ENCODE results near the gene PTDSS2.
"Not testable (repeated sequence)": the region's sequence is repeated elsewhere in the genome, so short reads cannot be mapped to it uniquely, and the experiment has no call there.

Gene PTDSS2

GRCh38 chr11:452203-452744, 2.2 kb downstream of the PTDSS2 start:
- no peak for DNase-seq

- DNase-seq = no peak
Measured at GRCh38 chr11:452916-453527, 2.9 kb downstream of the PTDSS2 start.

- no peak for DNase-seq
Measured at GRCh38 chr11:453564-453963, 3.5 kb downstream of the PTDSS2 start.

GRCh38 chr11:454043-454442, 4.0 kb downstream of the PTDSS2 start:
- no peak for DNase-seq

GRCh38 chr11:454801-455565, 4.9 kb downstream of the PTDSS2 start:
- no peak for DNase-seq

- no peak for DNase-seq
Measured at GRCh38 chr11:455566-456147, 5.6 kb downstream of the PTDSS2 start.

GRCh38 chr11:456533-456932, 6.5 kb downstream of the PTDSS2 start:
- peak in 2 of 5 donors; percentile 30 to 64 for DNase-seq

- no peak for DNase-seq
Measured at GRCh38 chr11:457111-457760, 7.2 kb downstream of the PTDSS2 start.

GRCh38 chr11:459511-460220, 9.6 kb downstream of the PTDSS2 start:
- DNase-seq = no peak

- no peak for DNase-seq
Measured at GRCh38 chr11:460331-461199, 10.5 kb downstream of the PTDSS2 start.

GRCh38 chr11:461626-462025, 11.5 kb downstream of the PTDSS2 start:
- DNase-seq = no peak

GRCh38 chr11:462107-462890, 12.2 kb downstream of the PTDSS2 start:
- no peak for DNase-seq

- no peak for DNase-seq
Measured at GRCh38 chr11:464316-464715, 14.2 kb downstream of the PTDSS2 start.

- no peak for DNase-seq
Measured at GRCh38 chr11:465896-466530, 15.9 kb downstream of the PTDSS2 start.

- no peak for DNase-seq
Measured at GRCh38 chr11:468036-468435, 18.0 kb downstream of the PTDSS2 start.

GRCh38 chr11:468493-468892, 18.4 kb downstream of the PTDSS2 start:
- no peak for DNase-seq

- DNase-seq = not testable (repeated sequence)
Measured at GRCh38 chr11:469026-469683, 19.1 kb downstream of the PTDSS2 start.

GRCh38 chr11:469684-470560, 19.8 kb downstream of the PTDSS2 start:
- no peak for DNase-seq

All from T-helper 1 cell (primary cell).